Measurements from ENCODE around the gene MPP7.

MPP7 gene

DNA sequence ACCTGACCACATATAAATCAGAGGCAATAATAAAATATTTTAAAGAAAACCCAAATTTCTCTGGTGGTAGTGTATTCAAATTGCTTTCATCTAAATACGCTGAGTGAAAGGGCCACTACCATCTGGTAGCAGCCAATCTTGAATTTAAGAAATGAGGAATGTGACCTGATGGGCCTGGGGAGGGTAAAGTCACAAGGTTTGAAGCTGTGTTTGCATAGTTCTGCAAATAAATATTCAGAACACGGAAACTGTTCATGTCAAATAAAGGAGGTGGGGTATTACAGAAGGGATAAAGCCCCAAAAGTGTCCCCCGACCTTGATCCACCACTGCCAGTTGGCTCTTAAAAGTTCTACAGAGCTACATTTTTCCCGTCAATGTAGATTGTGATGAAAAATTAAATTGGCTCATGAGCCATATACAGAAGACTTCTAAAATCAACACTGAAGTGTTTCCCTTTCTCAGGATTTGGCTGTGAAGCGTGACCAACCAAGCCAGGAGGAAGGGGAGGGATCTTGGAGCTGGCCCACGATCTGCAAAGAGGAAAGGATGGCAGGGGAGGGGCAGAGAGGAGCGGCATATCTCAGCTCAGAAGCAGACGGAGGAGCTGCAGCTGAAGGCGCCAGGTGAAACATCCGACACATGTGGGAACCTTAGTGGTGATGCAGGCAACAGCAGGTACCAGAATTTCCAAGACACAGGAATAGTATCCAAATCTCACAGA, 39.6 kb downstream of the MPP7 start:
- no peak for DNase-seq

DNA sequence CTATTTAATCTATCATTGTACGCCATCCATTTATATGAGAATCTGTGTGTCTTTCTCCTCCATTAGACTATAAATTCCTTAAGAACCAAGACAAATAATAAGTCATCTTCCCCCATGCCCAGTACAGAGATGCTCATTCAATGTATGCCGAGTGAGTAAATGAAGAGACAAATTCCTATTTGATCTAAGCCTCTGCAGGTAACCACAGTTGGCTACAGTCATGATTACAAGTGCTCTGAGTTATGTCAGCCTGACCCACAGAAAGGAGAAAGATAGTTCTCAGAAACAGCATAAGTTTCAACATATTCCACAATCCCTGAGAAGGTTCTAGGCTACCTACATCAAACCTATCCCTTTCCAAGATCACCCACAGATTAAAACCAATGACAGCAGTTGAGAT, 46.1 kb downstream of the MPP7 start:
- no peak for DNase-seq

DNA sequence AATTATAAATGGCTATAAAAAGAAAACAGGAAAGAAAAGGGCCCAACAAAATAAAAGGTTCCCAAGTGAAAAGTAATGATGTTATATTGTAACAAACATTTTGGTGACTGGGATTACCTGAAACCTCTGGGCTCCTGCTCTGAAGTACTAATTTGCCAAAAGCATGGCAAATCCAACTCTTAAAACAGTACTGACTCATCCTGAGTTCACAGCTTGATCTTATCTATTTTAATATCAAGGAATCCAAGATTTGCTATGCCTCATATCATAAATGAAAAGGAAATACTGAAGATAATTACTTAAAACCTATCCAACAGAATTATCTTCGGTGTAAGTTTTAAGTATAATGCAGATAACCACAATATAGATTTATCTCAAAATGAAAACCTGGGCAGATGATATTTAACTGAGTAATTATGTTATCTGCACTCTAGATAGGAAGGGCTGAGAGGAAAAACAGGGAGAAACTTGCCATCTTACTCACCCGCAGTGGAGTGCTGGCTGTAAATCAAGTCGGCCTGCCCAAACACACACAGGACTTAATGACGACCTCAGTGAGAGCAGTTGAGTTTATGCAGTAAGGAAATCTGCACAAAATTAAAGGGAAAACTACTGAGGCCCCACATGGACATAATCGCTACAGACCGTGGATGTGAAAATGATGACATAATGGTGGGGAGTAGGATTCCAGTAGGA, 48.4 kb downstream of the MPP7 start:
- no peak for DNase-seq

DNA sequence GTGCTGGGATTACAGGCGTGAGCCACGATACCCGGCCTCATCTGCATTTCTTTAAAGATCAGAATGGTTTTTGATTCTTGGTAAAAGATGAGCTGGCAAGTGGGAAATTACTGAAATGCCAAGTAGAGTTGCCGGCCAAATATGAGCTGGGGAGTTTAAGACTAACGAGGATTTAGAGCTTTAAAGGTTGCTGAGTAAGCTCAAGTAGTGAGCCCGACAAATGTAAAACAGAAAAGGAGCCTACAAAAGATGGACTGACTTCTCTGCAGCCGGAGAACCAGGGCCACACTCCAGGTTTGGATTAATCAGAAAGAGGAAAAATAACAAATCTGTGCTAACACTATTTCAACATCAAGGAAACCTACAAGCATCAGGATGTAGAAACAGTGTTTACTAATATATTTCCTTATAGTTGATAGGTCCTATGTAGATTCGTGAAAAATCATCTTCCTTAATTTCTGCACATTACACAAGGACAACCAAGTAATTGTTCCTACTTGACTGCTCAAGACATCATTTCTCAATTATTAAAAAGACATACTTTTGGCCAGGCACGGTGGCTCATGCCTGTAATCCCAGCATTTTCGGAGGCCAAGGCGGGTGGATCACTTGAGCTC, 49.6 kb downstream of the MPP7 start:
- no peak for DNase-seq

All from stimulated activated CD4-positive, alpha-beta T cell treated with anti-CD3 and anti-CD28 coated beads, Interleukin-4, amount 100 ng/mL, for 24 hours (primary cell).